NB4 (cell line): ENCODE data around the gene SLC1A5.
A peak's percentile ranks its signal among the peaks of the same experiment; 100 is the strongest.

Experiments used
- DNase-seq: peaks from one replicate; pipeline ENCODE4 v3.0.0; 2010; ENCODE audit warnings: low read depth
- H3K4me3 ChIP-seq: one replicate; pipeline ENCODE4 v1.5.1; 2011; ENCODE audit warnings: mild to moderate bottlenecking, low read depth, low read length, moderate library complexity
- MYC ChIP-seq: IDR thresholded peaks from 2 replicates; pipeline ENCODE4 v1.6.1; 2011; ENCODE audit warnings: low read depth, low read length
- POLR2A ChIP-seq: IDR thresholded peaks from 2 replicates; pipeline ENCODE4 v1.6.1; 2011; ENCODE audit warnings: mild to moderate bottlenecking; ENCODE audit not compliant: insufficient read length; ENCODE audit errors: extremely low read depth
- TF ChIP-seq, protein P1 (sequence below): IDR thresholded peaks from one replicate; pipeline ENCODE4 v1.5.1; 2012; ENCODE audit warnings: low read depth, low read length
- TF ChIP-seq, protein P2 (sequence below): IDR thresholded peaks from 2 replicates; pipeline ENCODE4 v1.6.1; 2011; ENCODE audit warnings: low read depth, low read length

SLC1A5 gene

DNA sequence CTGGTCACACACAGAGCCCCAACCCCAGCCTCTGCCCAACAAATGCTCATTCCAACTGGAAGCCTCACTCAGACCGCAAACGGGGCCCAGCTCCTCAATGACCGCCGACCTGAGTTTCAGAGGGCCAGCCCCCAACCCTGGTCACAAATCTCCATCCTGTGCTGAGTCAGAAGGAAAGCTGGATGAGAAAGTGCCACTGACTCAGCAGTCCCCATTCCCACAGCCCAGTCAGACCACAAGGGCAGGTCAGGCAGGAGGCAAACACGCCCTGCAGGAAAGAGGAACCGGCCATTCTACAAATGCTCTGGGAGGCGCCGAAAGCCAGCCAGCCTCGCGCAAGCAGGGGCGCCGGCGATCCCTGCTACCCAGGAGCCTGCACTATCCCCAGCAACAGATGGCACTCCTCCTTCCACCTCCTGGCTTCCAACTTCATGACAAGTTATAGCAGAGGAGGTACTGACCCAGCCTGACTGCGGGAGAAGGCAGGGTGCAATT, 57.3 kb downstream of the SLC1A5 start:
- H3K4me3 ChIP-seq: peak overlapping the region; percentile 35
- peak; percentile 100 for DNase-seq
- TF ChIP-seq, protein P1, sequence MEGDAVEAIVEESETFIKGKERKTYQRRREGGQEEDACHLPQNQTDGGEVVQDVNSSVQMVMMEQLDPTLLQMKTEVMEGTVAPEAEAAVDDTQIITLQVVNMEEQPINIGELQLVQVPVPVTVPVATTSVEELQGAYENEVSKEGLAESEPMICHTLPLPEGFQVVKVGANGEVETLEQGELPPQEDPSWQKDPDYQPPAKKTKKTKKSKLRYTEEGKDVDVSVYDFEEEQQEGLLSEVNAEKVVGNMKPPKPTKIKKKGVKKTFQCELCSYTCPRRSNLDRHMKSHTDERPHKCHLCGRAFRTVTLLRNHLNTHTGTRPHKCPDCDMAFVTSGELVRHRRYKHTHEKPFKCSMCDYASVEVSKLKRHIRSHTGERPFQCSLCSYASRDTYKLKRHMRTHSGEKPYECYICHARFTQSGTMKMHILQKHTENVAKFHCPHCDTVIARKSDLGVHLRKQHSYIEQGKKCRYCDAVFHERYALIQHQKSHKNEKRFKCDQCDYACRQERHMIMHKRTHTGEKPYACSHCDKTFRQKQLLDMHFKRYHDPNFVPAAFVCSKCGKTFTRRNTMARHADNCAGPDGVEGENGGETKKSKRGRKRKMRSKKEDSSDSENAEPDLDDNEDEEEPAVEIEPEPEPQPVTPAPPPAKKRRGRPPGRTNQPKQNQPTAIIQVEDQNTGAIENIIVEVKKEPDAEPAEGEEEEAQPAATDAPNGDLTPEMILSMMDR: peak; percentile 8
- no peak for TF ChIP-seq POLR2A

DNA sequence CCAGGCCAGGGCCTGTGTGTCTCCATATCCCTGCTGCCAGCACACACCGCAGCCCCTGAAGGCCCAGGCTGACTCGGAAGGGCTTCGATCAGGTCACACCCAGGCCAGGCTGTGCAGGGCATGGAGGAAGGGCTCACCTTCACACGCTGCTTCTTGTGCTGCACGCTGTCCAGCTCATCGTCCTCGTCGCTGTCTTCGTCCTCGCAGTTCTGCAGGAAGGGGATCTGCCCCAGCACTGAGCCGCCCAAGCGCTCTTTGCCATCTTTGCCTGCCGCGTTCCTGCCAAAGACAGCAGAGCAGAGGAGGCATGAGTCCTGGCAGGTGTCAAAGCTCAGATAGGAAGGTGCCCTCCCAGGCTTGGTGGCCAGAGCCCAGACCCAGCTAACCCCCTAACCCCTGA, 57.8 kb downstream of the SLC1A5 start:
- TF ChIP-seq, protein P1: no peak
- TF ChIP-seq POLR2A (no peak), MYC (no peak)
- TF ChIP-seq, protein P2, sequence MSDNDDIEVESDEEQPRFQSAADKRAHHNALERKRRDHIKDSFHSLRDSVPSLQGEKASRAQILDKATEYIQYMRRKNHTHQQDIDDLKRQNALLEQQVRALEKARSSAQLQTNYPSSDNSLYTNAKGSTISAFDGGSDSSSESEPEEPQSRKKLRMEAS: no peak
- peak overlapping the region; percentile 8 for H3K4me3 ChIP-seq
- DNase-seq: peak; percentile 38

DNA sequence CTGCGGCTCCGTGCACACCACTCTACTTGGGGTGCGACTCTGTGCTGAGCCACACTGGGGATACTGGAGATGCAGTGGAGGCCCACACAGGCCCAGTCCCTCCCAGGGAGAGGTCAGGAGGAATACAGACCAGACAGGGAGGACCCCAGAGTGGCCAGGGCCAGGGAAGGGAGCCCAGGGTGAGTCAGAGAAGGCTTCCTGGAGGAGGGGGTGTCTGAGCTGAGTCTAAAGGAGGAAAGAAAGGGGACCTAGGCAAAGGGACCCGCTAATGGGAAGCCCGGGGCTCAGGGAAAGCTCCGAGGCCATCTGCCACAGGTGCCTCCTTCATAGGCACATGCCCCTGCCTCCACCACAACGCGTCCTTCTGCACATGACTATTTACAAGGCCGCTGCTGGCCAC, 58.2 kb downstream of the SLC1A5 start:
- no peak for TF ChIP-seq POLR2A
- TF ChIP-seq MYC: no peak
- TF ChIP-seq, protein P2: no peak
- TF ChIP-seq, protein P1: no peak
- H3K4me3 ChIP-seq: no peak overlapping the region

DNA sequence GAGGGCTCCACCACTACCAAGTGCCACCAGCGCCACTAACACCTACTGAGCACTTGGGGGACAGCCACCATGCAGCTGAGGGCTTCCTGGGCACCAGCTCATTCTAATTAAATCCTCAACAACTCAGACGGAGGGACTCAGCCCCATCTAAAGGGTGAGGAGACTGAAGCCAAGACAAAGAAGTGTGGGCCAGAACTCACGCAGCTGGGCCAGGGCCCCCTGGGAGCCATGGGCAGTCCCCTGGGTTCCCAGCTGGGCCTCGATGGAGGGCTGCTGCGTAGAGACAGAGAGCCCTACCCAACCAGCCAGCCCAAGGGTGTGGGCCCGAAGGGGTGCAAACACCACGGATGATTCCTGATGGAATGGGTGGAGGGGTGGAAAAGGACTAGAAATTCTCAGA, 58.7 kb downstream of the SLC1A5 start:
- no peak overlapping the region for H3K4me3 ChIP-seq
- DNase-seq: no peak
- TF ChIP-seq, protein P1: no peak
- TF ChIP-seq, protein P2: no peak
- TF ChIP-seq POLR2A: no peak
- no peak for TF ChIP-seq MYC

More for the DNA sequence above, 58.2 kb downstream of the SLC1A5 start:
- DNase-seq: no peak

DNA sequence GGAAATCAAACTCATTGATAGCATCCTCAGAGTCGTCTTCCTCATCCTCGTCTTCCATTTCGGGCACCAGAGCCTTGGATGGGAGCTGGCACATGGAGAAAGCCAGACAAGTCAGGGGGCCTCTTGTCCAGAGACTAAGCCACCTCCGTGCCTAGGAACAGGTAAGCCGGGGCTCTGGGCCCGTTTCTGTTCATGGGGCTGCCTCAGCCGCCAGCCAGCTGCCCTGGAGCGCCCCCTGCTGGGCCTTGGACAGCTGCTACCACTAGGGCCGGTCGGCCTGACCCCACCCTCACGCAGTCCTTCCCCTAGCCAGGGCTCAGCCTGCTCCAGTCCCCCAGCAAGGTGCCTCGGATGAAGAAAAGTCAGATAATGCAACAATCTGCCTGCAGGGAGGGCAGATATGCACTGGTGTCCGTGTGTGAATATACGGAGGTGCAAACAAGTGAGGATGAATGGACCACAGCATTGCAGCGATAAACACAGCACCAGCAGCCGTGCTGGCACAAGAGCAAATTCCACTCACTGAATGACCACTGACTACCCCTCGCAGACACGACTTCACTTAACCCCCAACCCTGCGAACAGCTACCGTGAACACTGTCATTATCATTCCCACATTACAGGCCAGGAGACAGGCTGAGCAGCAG, 59.6 kb downstream of the SLC1A5 start:
- TF ChIP-seq POLR2A (no peak), MYC (no peak)
- TF ChIP-seq, protein P2: no peak
- TF ChIP-seq, protein P1: peak; percentile 100
- H3K4me3 ChIP-seq: no peak overlapping the region

DNA sequence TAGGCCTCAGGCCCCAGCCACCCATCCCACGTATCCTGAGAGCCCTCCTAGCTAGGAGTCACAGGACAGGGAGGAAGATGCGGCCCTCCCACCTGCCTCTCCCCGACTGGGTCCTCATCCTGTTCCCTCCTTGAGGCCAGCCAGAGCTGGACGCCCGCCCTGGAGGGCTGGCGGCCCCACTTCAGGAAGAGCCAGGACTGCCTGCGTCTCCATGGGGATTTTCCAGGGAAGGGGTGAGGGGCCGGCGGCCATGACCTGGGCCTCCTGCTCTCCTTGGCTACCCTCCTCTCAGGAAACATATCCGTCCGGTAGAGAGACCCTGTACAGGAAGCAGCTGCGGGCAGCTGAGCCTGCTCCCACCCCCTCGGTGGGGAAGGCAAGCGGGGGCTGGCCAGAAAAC, 60.2 kb downstream of the SLC1A5 start:
- TF ChIP-seq, protein P1: no peak
- TF ChIP-seq POLR2A (no peak), MYC (no peak)
- TF ChIP-seq, protein P2: no peak
- no peak for DNase-seq

More for the DNA sequence above, 59.6 kb downstream of the SLC1A5 start:
- DNase-seq: peak; percentile 88

More for the DNA sequence above, 60.2 kb downstream of the SLC1A5 start:
- H3K4me3 ChIP-seq: no peak overlapping the region
